Spleen (tissue), 11 donors: ENCODE results near the gene APOL3. TPM values are rescaled to one million over a fixed set of nuclear protein-coding genes. Genes with fewer than 3 reads are reported as not detected.
"Not testable (repeated sequence)": the region's sequence is repeated elsewhere in the genome, so short reads cannot be mapped to it uniquely, and the experiment has no call there.

Experiments
- DNase-seq: peaks from one replicate; pipeline ENCODE4 v3.0.0-alpha.2; 2020
- H3K27ac ChIP-seq, 8 donors: fragments of 200-600 bp; sonication (generic) in 7 of 8; 1 replicate in 4 of 8; 2 replicates in 4 of 8; pipeline versions ENCODE4 v1.5.0 to v1.8.0; 2016 to 2021; ENCODE audit warnings: inconsistent platforms in 4 of 8, mild to moderate bottlenecking in 4 of 8, moderate library complexity in 1 of 8
- H3K27me3 ChIP-seq, 7 donors: fragments of 200-600 bp; sonication (generic) in 6 of 7; replicated peaks in 1 of 7; 1 replicate in 4 of 7; 2 replicates in 3 of 7; pipeline versions ENCODE4 v1.5.0 to v1.8.0; 2016 to 2021; ENCODE audit warnings: inconsistent platforms in 3 of 7, mild to moderate bottlenecking in 1 of 7
- H3K36me3 ChIP-seq, 6 donors: fragments of 200-600 bp; sonication (generic) in 5 of 6; 1 replicate in 4 of 6; 2 replicates in 2 of 6; pipeline versions ENCODE4 v1.5.0 to v1.8.0; 2016 to 2021; ENCODE audit warnings: inconsistent platforms in 2 of 6
- H3K4me1 ChIP-seq, 6 donors: fragments of 200-600 bp; sonication (generic) in 5 of 6; 1 replicate in 3 of 6; 2 replicates in 3 of 6; pipeline versions ENCODE4 v1.5.0 to v1.8.0; 2016 to 2021; ENCODE audit warnings: inconsistent platforms in 3 of 6
- H3K4me3 ChIP-seq, 8 donors: fragments of 200-600 bp; sonication (generic) in 7 of 8; 1 replicate in 4 of 8; 2 replicates in 4 of 8; pipeline versions ENCODE4 v1.5.0 to v1.8.0; 2016 to 2021; ENCODE audit warnings: inconsistent platforms in 4 of 8, mild to moderate bottlenecking in 4 of 8, moderate library complexity in 2 of 8
- H3K9me3 ChIP-seq, 8 donors: fragments of 200-600 bp; sonication (generic) in 7 of 8; 1 replicate in 4 of 8; 2 replicates in 4 of 8; pipeline versions ENCODE4 v1.5.0 to v1.8.0; 2016 to 2021; ENCODE audit warnings: inconsistent platforms in 4 of 8
- POLR2A ChIP-seq, 3 donors: fragments of 450-650 bp; IDR thresholded peaks; one replicate each; pipeline ENCODE4 v1.5.1; 2017; ENCODE audit warnings: antibody characterized with exemption in 3 of 3, mild to moderate bottlenecking in 1 of 3
- POLR2AphosphoS5 ChIP-seq, 3 donors: sonication (generic); formaldehyde crosslinking; IDR thresholded peaks; one replicate each; pipeline ENCODE4 v1.5.1; 2017; ENCODE audit warnings: antibody characterized with exemption in 3 of 3
- WGBS, 5 donors: extraction: QIAGEN DNeasy Blood & Tissue Kit in 3 of 5; methylation state at CpG; one replicate each; pipeline versions ENCODE4 v1.1.5 to v1.1.7; 2013 to 2018; 5-methylcytosine and 5-hydroxymethylcytosine counted together
- intact Hi-C: fragments of 100-400 bp; cut with DNase I; formaldehyde crosslinking; loops from one replicate; pipeline ENCODE4 v1.15.0; 2023; ENCODE audit warnings: low total_unique reads
- polyA plus RNA-seq, 3 donors: library from polyadenylated mRNA; stranded (reverse); fragments of 200-250 nt; gene quantifications; one replicate each; pipeline ENCODE4 v1.2.1, GENCODE V29; 2013
- total RNA-seq, 7 donors: library from RNA; depleted of rRNA in 3 of 7; stranded (reverse); fragments of >200 nt in 3 of 7; fragmentation: NEBNext Ultra II Directional in 4 of 7; extraction: Animal tissue kit (Norgen Biotek cat#: 25700) in 4 of 7; gene quantifications; one replicate each; pipeline versions ENCODE4 v1.1.0 to v1.2.1, GENCODE V29; 2016 to 2021
- TF ChIP-seq, protein P1 (sequence below), 11 experiments: fragments of 200-600 bp in 7 of 11; fragments of 450-650 bp in 4 of 11; sonication (generic) in 4 of 11; IDR thresholded peaks in 8 of 11; conservative IDR thresholded peaks in 3 of 11; 1 replicate in 7 of 11; 2 replicates in 4 of 11; pipeline versions ENCODE4 v1.4.0 to v1.8.0; 2016 to 2021; ENCODE audit warnings: antibody characterized with exemption in 11 of 11, inconsistent platforms in 4 of 11, mild to moderate bottlenecking in 1 of 11
- donor health status: healthy with polysubstance abuse.
- donor health status: DM: no; HTN: no; CAD: no; lungs with moderate emphysema.
- donor health status: DM: no; HTN: no; CAD: no.
- donor health status: Bipolar disorder and iron deficiency.
- donor health status: healthy.
- donor health status: DM: no; HTN: no; CAD: no.
- donor health status: DM: yes; HTN: yes; CAD: no.

The APOL3 gene
- total and polyA plus RNA-seq, 10 donors = 32.6 to 146 (median 101) TPM

DNA sequence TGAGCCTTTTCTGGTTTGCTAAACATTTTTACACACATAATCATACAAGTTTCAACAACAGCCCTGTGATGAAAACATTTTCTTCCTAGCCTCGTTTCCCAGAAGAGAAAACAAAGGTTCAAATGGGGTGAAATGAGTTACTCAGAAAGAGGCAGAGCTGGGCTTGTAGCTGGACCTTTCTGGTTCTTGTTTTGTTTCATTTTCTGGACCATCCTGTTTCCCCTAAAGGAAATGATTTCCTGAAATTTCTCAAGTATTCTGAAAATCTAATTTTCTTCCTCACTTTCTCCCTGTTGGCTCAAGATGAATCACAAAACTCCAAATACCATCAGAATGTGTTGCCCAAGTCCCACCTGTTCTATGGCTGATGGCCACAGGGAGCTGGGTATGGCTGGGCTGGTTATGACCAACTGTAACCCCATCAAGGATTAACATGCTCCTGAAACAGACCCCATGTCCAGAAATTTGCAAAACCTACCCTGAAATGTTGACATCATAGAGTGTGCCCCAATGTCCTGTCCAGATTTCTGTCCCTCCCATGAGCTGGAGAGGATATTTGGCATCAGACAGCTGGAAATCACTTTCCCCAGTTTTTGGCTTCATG lies 47.7 kb upstream of the APOL3 start:
- Histone ChIP-seq H3K9me3 (peaks cover 0 to 15% (median 0%) of the 10 kb centered on the region in 8 donors), H3K27me3 (no peaks in the 10 kb centered on the region), H3K27ac (peak overlapping the region in 2 of 8 donors; percentile 8 to 22), H3K36me3 (no peaks in the 10 kb centered on the region), H3K4me3 (no peak overlapping the region), H3K4me1 (peaks cover 6 to 50% (median 31%) of the 10 kb centered on the region in 6 donors)
- TF ChIP-seq, protein P1, sequence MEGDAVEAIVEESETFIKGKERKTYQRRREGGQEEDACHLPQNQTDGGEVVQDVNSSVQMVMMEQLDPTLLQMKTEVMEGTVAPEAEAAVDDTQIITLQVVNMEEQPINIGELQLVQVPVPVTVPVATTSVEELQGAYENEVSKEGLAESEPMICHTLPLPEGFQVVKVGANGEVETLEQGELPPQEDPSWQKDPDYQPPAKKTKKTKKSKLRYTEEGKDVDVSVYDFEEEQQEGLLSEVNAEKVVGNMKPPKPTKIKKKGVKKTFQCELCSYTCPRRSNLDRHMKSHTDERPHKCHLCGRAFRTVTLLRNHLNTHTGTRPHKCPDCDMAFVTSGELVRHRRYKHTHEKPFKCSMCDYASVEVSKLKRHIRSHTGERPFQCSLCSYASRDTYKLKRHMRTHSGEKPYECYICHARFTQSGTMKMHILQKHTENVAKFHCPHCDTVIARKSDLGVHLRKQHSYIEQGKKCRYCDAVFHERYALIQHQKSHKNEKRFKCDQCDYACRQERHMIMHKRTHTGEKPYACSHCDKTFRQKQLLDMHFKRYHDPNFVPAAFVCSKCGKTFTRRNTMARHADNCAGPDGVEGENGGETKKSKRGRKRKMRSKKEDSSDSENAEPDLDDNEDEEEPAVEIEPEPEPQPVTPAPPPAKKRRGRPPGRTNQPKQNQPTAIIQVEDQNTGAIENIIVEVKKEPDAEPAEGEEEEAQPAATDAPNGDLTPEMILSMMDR (IDR thresholded peaks at IDR 0.05 in 8 of 11, conservative IDR thresholded peaks at IDR 0.05 in 3 of 11) = no peak
- TF ChIP-seq POLR2A (IDR thresholded peaks at IDR 0.05) = no peak
- TF ChIP-seq POLR2AphosphoS5 (IDR thresholded peaks at IDR 0.05) = no peak
- intact Hi-C loops = no loop called here
- WGBS, 5 donors = 30 to 67% (median 53%) methylated on average over 1 of the region's 1 CpG
- no peak for DNase-seq

DNA sequence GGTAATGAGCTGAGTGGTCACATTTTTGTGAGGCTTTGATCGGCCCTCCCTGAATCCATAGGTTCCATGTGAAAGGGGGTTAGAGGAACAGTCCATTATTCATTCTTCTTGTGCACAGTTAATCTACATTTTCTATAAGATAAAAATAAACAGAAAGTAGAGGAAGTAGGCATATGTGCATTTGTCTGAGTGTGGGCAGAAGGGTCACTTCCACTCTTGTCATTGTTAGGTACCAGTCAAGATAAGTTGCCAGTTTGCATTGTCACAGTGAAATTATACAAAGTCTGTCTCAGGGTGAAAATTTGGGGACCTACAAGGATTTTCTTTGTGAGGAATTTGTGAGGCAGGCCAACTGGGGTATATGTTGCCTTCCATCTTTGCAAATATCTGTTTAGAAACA lies 45.7 kb upstream of the APOL3 start:
- H3K9me3 ChIP-seq = peaks cover 0 to 15% (median 0%) of the 10 kb centered on the region in 8 donors
- H3K27me3 ChIP-seq = no peaks in the 10 kb centered on the region
- no peak overlapping the region for H3K27ac ChIP-seq
- WGBS, 5 donors = 84 to 90% (median 89%) methylated on average over 1 of the region's 1 CpG
- no peak overlapping the region for H3K4me3 ChIP-seq
- intact Hi-C loops = no loop called here
- DNase-seq = no peak
- TF ChIP-seq POLR2AphosphoS5 (IDR thresholded peaks at IDR 0.05) (no peak), POLR2A (IDR thresholded peaks at IDR 0.05) (no peak)
- TF ChIP-seq, protein P1 (IDR thresholded peaks at IDR 0.05 in 8 of 11, conservative IDR thresholded peaks at IDR 0.05 in 3 of 11) = no peak
- no peaks in the 10 kb centered on the region for H3K36me3 ChIP-seq
- peaks cover 3 to 34% (median 19%) of the 10 kb centered on the region in 6 donors for H3K4me1 ChIP-seq

DNA sequence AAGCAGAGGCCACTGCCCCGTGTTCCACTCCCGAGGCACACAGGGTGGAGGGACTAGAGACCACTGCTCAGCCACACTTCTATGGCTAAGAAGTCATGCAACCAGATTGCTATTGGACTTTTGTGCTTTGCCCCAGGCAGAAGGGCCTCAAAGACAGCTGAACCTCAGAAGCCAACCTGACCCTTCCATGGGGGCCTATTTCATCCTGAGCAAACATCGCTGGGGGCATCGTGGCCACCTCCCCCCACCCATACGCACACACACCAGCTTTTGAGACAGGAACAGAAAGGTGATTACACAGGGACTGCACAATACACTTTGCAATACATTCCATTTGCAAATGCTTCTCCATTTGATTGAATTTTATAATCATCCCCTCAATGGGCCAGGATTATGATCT lies 45.0 kb upstream of the APOL3 start:
- H3K27me3 ChIP-seq, intact Hi-C loops, DNase-seq, H3K4me3 ChIP-seq, H3K36me3 ChIP-seq, H3K27ac ChIP-seq: not testable (repeated sequence)
- WGBS, 5 donors = 72 to 89% (median 81%) methylated on average over 4 to 5 of the region's 5 CpGs
- H3K9me3 ChIP-seq = peaks cover 0 to 15% (median 0%) of the 10 kb centered on the region in 8 donors
- peaks cover 0 to 28% (median 12%) of the 10 kb centered on the region in 6 donors for H3K4me1 ChIP-seq

DNA sequence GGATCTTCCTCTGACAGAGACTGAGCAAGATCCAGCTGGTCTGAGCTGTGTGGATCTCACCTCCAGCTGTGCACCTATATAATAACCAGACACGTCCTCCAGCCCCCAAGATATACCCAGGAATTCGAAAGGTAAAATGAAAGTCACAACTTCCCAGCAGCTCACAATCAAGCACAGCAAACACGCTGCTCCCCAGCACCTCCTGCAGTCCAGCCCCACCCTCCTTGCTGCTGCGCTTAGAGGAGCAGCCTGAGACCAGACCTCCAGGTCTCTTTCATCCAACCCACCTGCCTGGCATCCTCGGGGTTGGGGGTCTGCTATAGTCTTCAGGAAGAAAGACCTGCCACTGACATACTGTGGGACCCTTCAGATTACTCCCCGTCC lies 44.1 kb upstream of the APOL3 start:
- TF ChIP-seq, protein P1 (IDR thresholded peaks at IDR 0.05 in 8 of 11, conservative IDR thresholded peaks at IDR 0.05 in 3 of 11) = no peak
- H3K27ac ChIP-seq = no peak overlapping the region
- H3K4me3 ChIP-seq = peak overlapping the region in 1 of 8 donors; percentile 15
- intact Hi-C loops = no loop called here
- peaks cover 0 to 18% (median 5%) of the 10 kb centered on the region in 6 donors for H3K4me1 ChIP-seq
- no peaks in the 10 kb centered on the region for H3K27me3 ChIP-seq
- WGBS, 5 donors = 50 to 79% (median 65%) methylated on average over 6 of the region's 6 CpGs
- H3K9me3 ChIP-seq = peaks cover 0 to 11% (median 0%) of the 10 kb centered on the region in 8 donors
- no peak for DNase-seq
- H3K36me3 ChIP-seq = no peaks in the 10 kb centered on the region
